Measurements from ENCODE around the gene PIM2.
A peak's percentile ranks its signal among the peaks of the same experiment; 100 is the strongest.

Gene PIM2

GRCh38 chrX:48918643-48919340 lies at the start of gene PIM2:
Gene PIM2 (minus strand): TSS chrX:48919024. CDS start chrX:48918834, 190 bp downstream.
- peak; percentile 88 for DNase-seq

GRCh38 chrX:48968377-48968776 lies 49.6 kb upstream of the PIM2 start:
- no peak for DNase-seq

- no peak for DNase-seq
Measured at GRCh38 chrX:48966796-48967579, 48.2 kb upstream of the PIM2 start.

- DNase-seq, result no peak
Measured at GRCh38 chrX:48965959-48966358, 47.1 kb upstream of the PIM2 start.

GRCh38 chrX:48961585-48962091 lies 42.8 kb upstream of the PIM2 start:
- no peak for DNase-seq

GRCh38 chrX:48960291-48960690 lies 41.5 kb upstream of the PIM2 start:
- no peak for DNase-seq

GRCh38 chrX:48958635-48959094 lies 39.8 kb upstream of the PIM2 start:
- no peak for DNase-seq

- DNase-seq, result peak; percentile 85
Measured at GRCh38 chrX:48957827-48958634, 39.2 kb upstream of the PIM2 start.

GRCh38 chrX:48957477-48957826 lies 38.6 kb upstream of the PIM2 start, which contains the start of gene OTUD5:
Gene OTUD5 (minus strand): TSS chrX:48957607. CDS start chrX:48957570, 37 bp downstream.
- DNase-seq, result no peak

GRCh38 chrX:48956728-48957414 lies 38.0 kb upstream of the PIM2 start:
- DNase-seq, result no peak

GRCh38 chrX:48948589-48948988 lies 29.8 kb upstream of the PIM2 start:
- no peak for DNase-seq

GRCh38 chrX:48945517-48946348 lies 26.9 kb upstream of the PIM2 start:
- DNase-seq, result no peak

GRCh38 chrX:48942895-48943294 lies 24.1 kb upstream of the PIM2 start:
- DNase-seq, result no peak

GRCh38 chrX:48940404-48940955 lies 21.7 kb upstream of the PIM2 start:
- DNase-seq, result no peak

GRCh38 chrX:48939524-48940228 lies 20.9 kb upstream of the PIM2 start:
- DNase-seq, result no peak

GRCh38 chrX:48938721-48939425 lies 20.0 kb upstream of the PIM2 start:
- no peak for DNase-seq

GRCh38 chrX:48937054-48937907 lies 18.5 kb upstream of the PIM2 start:
- DNase-seq, result no peak

GRCh38 chrX:48936429-48937053 lies 17.7 kb upstream of the PIM2 start:
- no peak for DNase-seq

- no peak for DNase-seq
Measured at GRCh38 chrX:48935301-48935670, 16.5 kb upstream of the PIM2 start.
